ENCODE data around the gene ARNT2.
"Not testable (repeated sequence)": the region's sequence is repeated elsewhere in the genome, so short reads cannot be mapped to it uniquely, and the experiment has no call there.

The ARNT2 gene

DNA sequence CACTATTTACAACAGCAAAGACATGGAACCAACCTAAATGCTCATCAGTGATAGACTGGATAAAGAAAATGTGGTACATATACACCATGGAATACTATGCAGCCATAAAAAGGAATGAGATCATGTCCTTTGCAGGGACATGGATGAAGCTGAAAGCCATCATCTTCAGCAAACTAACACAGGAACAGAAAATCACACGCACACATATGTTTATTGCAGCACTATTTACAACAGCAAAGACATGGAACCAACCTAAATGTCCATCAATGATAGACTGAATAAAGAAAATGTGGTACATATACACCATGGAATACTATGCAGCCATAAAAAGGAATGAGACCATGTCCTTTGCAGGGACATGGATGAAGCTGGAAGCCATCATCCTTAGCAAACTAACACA, 13.2 kb upstream of the ARNT2 start:
- H3K9me3 Mint-ChIP-seq; DNase-seq; H3K4me3 Mint-ChIP-seq; H3K36me3 Mint-ChIP-seq (ENCODE audit: insufficient read depth); ATAC-seq (replicated peaks); H3K4me1 Mint-ChIP-seq (ENCODE audit: low read depth in 2 of 2); H3K27ac Mint-ChIP-seq: not testable (repeated sequence)
- H3K27me3 Mint-ChIP-seq, result peaks cover 28 to 44% of the 10 kb centered on the region in 2 donors

DNA sequence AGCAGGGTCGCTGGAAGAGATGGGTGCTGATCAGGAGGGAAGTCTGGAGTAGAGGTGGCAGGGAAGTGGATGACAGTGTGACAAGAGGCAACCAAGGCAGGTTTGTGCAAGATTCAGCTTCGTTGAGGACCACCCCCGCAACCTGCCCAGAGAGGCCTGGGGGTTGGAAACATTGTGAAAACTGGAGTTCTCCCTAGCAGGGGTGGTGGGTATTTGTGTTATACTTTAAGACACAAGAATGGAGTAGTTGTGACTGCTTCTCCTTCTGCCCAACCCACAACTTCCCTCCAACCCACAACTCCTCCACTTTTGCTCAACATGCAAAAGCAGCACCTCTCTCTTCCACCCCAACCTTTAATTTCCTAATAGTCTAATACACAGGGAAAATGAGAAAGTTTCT, 8.6 kb upstream of the ARNT2 start:
- no peaks in the 10 kb centered on the region for H3K36me3 Mint-ChIP-seq (ENCODE audit: insufficient read depth)
- no peaks in the 10 kb centered on the region for H3K4me1 Mint-ChIP-seq (ENCODE audit: low read depth in 2 of 2)
- DNase-seq, result no peak
- no peaks in the 10 kb centered on the region for H3K9me3 Mint-ChIP-seq
- H3K27ac Mint-ChIP-seq, result no peak overlapping the region
- no peak overlapping the region for H3K4me3 Mint-ChIP-seq
- ATAC-seq (replicated peaks), result no peak
- H3K27me3 Mint-ChIP-seq, result peaks cover 59 to 78% of the 10 kb centered on the region in 2 donors

DNA sequence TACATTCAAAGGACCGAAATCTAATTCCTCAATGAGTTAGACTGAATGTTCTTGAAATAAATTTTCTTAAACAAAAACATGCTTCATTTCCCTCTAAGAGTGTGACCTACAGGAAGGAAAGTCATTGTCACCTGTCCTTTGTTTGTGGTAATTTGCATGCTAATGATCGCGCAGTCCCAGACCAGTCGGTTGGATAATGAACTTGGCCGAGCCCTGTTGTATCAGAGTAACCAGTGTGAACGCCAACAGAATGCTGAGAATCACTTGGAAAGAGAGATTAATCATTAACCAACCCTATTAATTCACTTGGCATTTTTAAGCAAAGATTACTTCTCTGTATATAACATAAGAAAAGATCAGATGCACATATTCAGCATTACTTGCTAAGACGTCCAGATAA, 8.1 kb upstream of the ARNT2 start:
- H3K36me3 Mint-ChIP-seq (ENCODE audit: insufficient read depth), result no peaks in the 10 kb centered on the region
- H3K4me3 Mint-ChIP-seq, result no peak overlapping the region
- no peaks in the 10 kb centered on the region for H3K9me3 Mint-ChIP-seq
- ATAC-seq (replicated peaks), result no peak
- H3K4me1 Mint-ChIP-seq (ENCODE audit: low read depth in 2 of 2), result no peaks in the 10 kb centered on the region
- H3K27ac Mint-ChIP-seq, result no peak overlapping the region
- H3K27me3 Mint-ChIP-seq, result peaks cover 59 to 76% of the 10 kb centered on the region in 2 donors
- no peak for DNase-seq

DNA sequence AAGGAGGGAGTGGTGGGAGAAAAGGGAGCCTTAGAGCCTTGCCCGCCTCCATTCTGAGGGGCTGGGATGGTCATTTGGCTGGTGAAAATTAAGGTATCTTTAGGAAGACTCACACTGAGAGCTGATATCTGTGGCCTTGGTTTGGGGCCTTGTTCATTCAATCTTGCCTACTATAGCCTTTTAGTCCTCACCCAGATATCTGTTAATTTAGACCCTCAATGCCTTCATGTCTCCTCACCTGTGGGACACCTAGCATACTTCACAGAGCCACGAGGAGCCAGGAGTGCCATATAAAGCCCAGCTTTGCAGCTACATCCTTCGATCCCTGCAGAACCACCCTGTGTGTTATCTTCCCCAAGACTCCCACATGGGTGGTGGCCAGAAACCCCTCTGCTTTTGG, 4.7 kb upstream of the ARNT2 start:
- Mint-ChIP-seq H3K4me3 (no peak overlapping the region), H3K27ac (no peak overlapping the region), H3K4me1 (ENCODE audit: low read depth in 2 of 2) (no peaks in the 10 kb centered on the region), H3K36me3 (ENCODE audit: insufficient read depth) (no peaks in the 10 kb centered on the region), H3K27me3 (peaks cover 73 to 86% of the 10 kb centered on the region in 2 donors), H3K9me3 (no peaks in the 10 kb centered on the region)
- ATAC-seq (replicated peaks) (no peak), DNase-seq (no peak)

DNA sequence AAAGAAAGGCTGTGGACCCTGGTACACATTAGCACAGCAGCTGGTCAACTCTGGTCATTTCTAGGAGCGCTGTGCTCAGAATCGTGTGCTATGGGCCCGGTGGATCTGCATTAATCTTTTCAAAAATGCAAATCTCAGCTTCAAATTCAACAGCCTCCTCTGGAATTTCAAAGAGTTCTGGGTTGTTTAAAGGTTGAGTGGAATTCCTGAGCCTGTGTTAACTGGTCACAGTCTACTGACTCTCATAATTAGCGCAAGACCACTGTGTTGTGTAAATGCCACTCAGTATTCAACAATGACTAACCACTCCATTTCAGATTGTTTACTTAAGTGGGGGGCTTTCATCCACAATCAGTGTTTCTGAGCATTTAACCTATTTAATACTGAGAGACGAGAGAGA, 2.7 kb upstream of the ARNT2 start:
- Mint-ChIP-seq H3K36me3 (ENCODE audit: insufficient read depth) (no peaks in the 10 kb centered on the region), H3K27ac (no peak overlapping the region), H3K9me3 (no peaks in the 10 kb centered on the region), H3K27me3 (peaks cover 69 to 85% of the 10 kb centered on the region in 2 donors), H3K4me3 (no peak overlapping the region), H3K4me1 (ENCODE audit: low read depth in 2 of 2) (peaks cover 0 to 2% of the 10 kb centered on the region in 2 donors)
- no peak for DNase-seq
- no peak for ATAC-seq (replicated peaks)

DNA sequence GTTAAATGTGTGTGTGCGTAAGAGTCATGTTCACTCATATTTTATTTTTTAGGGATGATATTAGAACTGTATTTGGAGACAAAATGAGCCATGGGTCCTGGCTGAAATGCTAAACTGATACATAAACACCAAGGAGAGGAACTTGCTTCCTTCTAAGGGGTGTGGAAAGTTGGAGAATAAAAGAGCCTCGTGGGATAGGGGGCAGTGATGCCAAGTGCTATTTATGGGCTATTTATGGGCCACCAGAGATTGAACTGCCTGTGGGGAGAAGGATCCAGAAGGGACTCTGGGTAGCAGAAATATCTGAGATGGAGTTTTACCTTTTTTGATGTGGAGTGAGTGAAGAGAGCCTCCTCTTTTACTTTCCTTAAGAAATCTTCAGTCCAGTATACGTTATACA, 1.8 kb upstream of the ARNT2 start:
- Mint-ChIP-seq H3K4me1 (ENCODE audit: low read depth in 2 of 2) (peaks cover 0 to 2% of the 10 kb centered on the region in 2 donors), H3K27ac (no peak overlapping the region), H3K27me3 (peaks cover 65 to 85% of the 10 kb centered on the region in 2 donors), H3K4me3 (no peak overlapping the region), H3K9me3 (no peaks in the 10 kb centered on the region), H3K36me3 (ENCODE audit: insufficient read depth) (no peaks in the 10 kb centered on the region)
- ATAC-seq (replicated peaks) (no peak), DNase-seq (no peak)

DNA sequence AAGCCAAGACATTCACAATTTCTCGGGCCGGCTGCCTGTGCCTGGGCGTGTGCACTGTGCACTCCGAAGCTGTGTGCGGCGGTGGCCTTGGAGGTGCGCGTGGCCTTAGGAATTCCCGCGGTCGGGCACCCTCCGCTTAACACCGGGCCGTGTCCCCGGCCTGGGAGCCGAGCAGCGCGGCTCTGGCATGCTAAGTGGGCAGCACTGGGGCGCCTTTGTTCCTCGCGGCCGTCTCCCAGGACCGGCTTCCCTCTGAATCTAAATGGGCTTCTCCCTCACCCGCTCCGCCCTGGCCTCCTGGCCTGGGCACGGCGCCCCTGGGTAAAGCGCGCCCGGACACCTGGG, 498 bp upstream of the ARNT2 start:
- Mint-ChIP-seq H3K4me3 (no peak overlapping the region), H3K27me3 (peaks cover 65 to 84% of the 10 kb centered on the region in 2 donors), H3K4me1 (ENCODE audit: low read depth in 2 of 2) (peaks cover 0 to 2% of the 10 kb centered on the region in 2 donors), H3K36me3 (ENCODE audit: insufficient read depth) (no peaks in the 10 kb centered on the region), H3K9me3 (no peaks in the 10 kb centered on the region), H3K27ac (no peak overlapping the region)
- ATAC-seq (replicated peaks) (no peak), DNase-seq (no peak)

DNA sequence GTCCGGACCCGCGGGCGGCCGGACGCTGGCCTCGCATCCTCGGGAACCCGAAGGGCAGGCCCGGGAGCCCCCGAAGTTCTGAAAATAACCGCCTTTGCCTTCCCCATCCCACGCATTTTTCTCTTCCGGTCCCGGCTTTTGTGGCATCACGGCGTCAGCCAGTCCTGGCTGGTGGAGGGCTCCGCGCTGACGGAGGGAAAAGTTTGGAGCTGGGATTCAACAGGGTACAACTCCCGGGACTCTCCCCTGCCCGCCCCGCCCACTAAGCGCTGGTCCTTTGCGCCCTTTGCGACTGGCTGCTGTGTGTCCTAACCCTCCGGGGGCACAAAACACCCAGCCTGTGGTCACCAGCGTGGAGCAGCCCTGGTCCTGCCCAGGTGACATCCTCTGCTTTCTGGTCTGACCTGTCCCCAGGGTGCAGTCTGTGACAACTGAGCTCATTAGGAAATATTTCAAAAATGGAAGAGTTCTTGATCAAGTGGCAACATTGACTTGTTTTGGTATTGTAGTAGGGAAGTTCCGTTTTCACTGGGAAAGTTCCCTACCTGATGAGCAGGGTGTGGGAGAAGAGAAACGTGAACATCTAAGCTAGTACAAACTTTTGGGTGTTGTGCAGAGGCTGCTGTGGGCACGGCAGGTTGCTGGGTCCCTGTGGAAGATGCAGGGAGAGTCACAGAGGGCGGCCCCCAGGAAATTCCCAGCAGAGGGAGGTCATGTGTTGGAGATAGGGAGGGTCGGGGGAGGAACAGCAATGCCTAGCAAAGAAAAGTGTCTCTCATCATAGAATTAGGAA, 775 bp downstream of the ARNT2 start:
- Mint-ChIP-seq H3K4me3 (no peak overlapping the region), H3K4me1 (ENCODE audit: low read depth in 2 of 2) (peaks cover 0 to 2% of the 10 kb centered on the region in 2 donors), H3K27me3 (peaks cover 69 to 81% of the 10 kb centered on the region in 2 donors), H3K27ac (no peak overlapping the region), H3K9me3 (no peaks in the 10 kb centered on the region), H3K36me3 (ENCODE audit: insufficient read depth) (no peaks in the 10 kb centered on the region)
- ATAC-seq (replicated peaks) (no peak), DNase-seq (no peak)

DNA sequence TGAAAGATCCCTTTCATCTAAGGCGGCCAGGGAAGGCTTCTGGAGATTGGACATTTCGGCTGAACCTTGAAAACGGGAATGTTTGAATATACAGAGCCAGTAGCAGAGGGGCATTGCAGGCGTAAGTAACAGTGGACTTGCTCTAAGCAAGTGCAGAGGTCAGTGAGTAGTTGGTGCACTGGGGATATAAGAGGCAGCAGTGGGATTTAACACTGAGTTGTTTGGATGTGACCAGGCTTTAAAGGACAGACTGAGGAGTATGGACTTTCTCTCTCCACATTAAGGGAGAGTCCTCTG, 1.3 kb downstream of the ARNT2 start:
- no peaks in the 10 kb centered on the region for H3K9me3 Mint-ChIP-seq

DNA sequence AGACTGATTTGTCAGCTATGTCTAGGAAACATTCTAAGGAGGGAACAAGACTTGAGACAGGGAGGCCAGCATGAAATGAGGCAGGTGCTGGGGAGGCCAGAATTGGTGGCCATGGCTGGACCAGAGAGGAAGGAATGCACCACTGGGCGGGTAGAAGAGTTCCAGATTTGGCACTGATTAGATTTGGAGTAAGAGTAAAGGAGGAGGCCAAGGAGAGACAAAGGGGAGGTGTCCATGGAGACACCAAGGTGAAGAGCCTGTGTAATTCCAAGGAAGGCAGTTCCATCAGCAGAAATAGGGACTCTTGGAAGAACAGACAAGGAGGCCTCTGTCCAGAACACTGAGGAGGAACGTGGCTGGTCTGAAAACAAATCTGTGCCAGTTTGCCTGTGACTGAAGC, 1.8 kb downstream of the ARNT2 start:
- no peak for DNase-seq
- Mint-ChIP-seq H3K36me3 (ENCODE audit: insufficient read depth) (no peaks in the 10 kb centered on the region), H3K27ac (no peak overlapping the region), H3K4me1 (ENCODE audit: low read depth in 2 of 2) (peaks cover 0 to 2% of the 10 kb centered on the region in 2 donors), H3K4me3 (no peak overlapping the region), H3K9me3 (no peaks in the 10 kb centered on the region), H3K27me3 (peaks cover 70 to 78% of the 10 kb centered on the region in 2 donors)
- no peak for ATAC-seq (replicated peaks)

More for the DNA sequence above, 1.3 kb downstream of the ARNT2 start:
- Mint-ChIP-seq H3K36me3 (ENCODE audit: insufficient read depth) (no peaks in the 10 kb centered on the region), H3K4me1 (ENCODE audit: low read depth in 2 of 2) (peaks cover 0 to 2% of the 10 kb centered on the region in 2 donors), H3K27ac (no peak overlapping the region), H3K27me3 (peaks cover 67 to 81% of the 10 kb centered on the region in 2 donors), H3K4me3 (no peak overlapping the region)
- DNase-seq (no peak), ATAC-seq (replicated peaks) (no peak)

DNA sequence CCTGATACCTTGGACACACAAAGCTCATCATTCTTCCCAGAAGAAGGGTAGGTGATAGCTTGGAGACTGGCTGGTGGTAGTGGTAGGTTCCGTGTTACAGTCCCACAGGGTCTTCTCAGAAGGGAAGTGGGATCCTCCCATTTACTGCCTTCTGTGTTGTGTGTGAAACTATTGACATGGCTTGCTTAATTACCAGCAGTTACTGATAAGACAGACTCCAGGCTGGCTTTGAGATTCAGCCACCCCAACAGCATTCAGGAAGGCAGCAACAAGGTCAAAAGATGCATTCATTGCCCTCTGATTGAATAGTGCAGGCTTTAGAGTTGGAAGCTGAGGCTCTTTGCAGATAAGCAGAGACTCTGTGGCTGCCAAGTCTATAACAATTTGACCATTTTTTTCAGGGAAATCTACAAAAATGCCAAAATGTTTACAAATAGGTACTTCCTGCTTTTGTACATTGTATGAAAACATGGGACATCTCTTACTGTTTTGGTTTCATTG, 7.7 kb downstream of the ARNT2 start:
- H3K4me3 Mint-ChIP-seq, result no peak overlapping the region
- no peak overlapping the region for H3K27ac Mint-ChIP-seq
- no peaks in the 10 kb centered on the region for H3K4me1 Mint-ChIP-seq (ENCODE audit: low read depth in 2 of 2)
- no peak for DNase-seq
- H3K9me3 Mint-ChIP-seq, result no peaks in the 10 kb centered on the region
- H3K27me3 Mint-ChIP-seq, result peaks cover 57 to 65% of the 10 kb centered on the region in 2 donors
- H3K36me3 Mint-ChIP-seq (ENCODE audit: insufficient read depth), result no peaks in the 10 kb centered on the region
- no peak for ATAC-seq (replicated peaks)

DNA sequence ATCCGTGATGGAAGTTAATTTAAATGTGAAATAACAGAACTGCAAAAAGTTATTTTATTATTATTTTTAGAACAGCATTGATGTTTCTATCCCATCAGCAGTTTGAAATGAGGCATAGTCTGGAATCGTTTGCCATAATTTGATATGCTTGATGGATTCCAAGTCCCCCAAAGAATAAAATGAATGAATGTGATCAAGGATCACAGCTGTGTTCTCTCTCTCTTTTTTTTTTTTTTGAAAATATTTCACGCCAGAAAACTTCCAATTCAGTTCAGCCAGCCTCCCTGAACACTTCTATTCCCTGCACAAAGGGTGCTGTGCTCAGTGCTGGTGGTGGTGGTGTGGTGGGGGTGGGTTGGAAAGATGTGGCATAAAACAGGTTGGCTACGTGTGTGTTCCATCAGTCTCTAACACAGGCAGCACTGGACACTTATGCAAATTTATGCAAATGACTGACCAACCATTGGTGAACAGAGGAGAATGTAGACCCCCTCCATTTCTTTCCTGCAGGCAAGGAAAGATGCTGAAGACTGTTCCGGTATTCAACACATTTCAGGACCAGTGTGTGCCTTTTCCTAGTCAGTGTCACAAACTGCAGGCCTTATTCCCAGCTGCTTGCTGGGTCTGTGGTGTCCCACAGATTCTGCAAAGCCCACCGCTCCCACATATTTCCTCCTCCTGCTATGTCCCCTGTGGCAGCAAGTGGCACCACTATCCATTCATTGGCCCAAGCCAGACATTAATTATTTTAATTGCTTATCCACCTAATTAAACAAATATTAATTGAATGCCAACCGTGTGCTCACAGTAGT, 10.6 kb downstream of the ARNT2 start:
- Mint-ChIP-seq H3K4me3 (no peak overlapping the region), H3K27me3 (peaks cover 48 to 65% of the 10 kb centered on the region in 2 donors), H3K9me3 (no peaks in the 10 kb centered on the region), H3K36me3 (ENCODE audit: insufficient read depth) (no peaks in the 10 kb centered on the region), H3K4me1 (ENCODE audit: low read depth in 2 of 2) (no peaks in the 10 kb centered on the region), H3K27ac (no peak overlapping the region)
- ATAC-seq (replicated peaks), result no peak
- no peak for DNase-seq

DNA sequence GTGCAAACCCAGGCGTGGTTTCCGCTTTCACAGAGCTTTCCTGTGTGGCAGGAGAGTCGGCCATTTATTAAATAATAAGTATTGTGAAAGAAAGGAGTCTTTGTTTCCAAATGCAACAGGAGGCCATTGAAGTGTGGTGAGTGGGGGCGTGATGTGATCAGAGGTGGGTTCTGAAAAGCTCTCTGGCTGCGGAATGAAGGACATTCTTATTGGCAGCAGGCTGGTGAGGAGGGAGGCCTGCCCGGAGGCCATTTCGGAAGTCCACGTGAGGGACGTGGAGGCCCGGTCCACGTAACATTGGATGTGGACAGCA, 11.1 kb downstream of the ARNT2 start:
- H3K4me3 Mint-ChIP-seq, result no peak overlapping the region
- ATAC-seq (replicated peaks), result no peak
- no peak for DNase-seq
- peaks cover 42 to 62% of the 10 kb centered on the region in 2 donors for H3K27me3 Mint-ChIP-seq
- H3K4me1 Mint-ChIP-seq (ENCODE audit: low read depth in 2 of 2), result no peaks in the 10 kb centered on the region
- no peak overlapping the region for H3K27ac Mint-ChIP-seq
- no peaks in the 10 kb centered on the region for H3K36me3 Mint-ChIP-seq (ENCODE audit: insufficient read depth)
- H3K9me3 Mint-ChIP-seq, result no peaks in the 10 kb centered on the region

DNA sequence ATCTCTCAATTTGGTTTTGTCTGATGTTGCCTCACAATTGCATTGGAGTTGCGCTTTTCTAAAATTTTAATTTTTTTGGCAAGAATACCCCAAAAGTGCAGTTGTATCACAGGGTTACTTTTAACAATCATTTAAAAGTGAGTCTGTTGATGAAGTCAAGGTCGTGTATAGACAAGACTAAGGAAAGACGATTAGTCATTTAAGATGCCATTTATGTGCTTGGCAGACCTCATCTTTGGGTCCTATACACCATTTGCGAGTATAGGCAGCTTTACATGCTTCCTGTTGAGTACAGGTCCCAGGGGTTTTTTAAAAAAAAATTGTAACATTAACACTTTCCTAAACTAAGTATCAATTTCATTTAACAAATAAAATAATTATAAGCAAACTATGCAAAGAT, 12.5 kb downstream of the ARNT2 start:
- Mint-ChIP-seq H3K4me3 (no peak overlapping the region), H3K27ac (no peak overlapping the region), H3K4me1 (ENCODE audit: low read depth in 2 of 2) (no peaks in the 10 kb centered on the region), H3K27me3 (peaks cover 42 to 60% of the 10 kb centered on the region in 2 donors), H3K36me3 (ENCODE audit: insufficient read depth) (no peaks in the 10 kb centered on the region), H3K9me3 (no peaks in the 10 kb centered on the region)
- DNase-seq (no peak), ATAC-seq (replicated peaks) (no peak)
